ENCODE results near the gene HAUS8. TPM values are rescaled to one million over a fixed set of nuclear protein-coding genes. Genes with fewer than 3 reads are reported as not detected.
A peak's percentile ranks its signal among the peaks of the same experiment; 100 is the strongest.

Gene HAUS8
- total RNA-seq, 1 donor from 2014 or later = 11.6 TPM

DNA sequence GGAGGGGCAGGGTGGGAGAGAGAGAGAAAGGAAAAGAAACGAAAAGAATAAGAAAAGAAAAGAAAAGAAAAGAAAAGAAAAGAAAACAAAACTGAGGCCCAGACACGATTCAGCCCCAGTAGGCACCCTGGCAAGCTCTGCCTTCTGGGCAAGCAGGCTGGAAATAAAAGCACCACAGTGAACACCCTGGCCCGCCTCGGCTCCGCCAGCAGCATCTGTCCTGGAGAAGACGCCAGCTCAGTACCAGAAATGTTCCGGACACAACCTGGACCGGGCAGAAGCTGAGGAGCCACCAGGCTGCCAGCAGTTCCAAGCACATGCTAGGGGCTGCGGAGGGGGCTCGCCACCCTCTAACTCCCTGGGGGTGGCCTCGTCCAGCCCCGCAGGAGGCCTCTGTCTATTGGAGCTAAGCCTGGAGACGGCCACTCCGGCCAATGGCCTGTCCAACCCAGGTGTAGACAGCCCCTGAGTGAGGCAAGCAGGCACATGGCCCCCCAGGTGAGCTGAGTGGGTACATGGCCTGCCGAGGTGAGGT, 37.2 kb downstream of the HAUS8 start:
- Mint-ChIP-seq H3K9me3 (ENCODE audit: unreplicated experiment) (no peaks in the 10 kb centered on the region), H3K4me3 (ENCODE audit: unreplicated experiment) (no peak overlapping the region), H3K27me3 (ENCODE audit: unreplicated experiment) (peaks cover 5% of the 10 kb centered on the region), H3K36me3 (ENCODE audit: unreplicated experiment) (peaks cover 3% of the 10 kb centered on the region), H3K4me1 (ENCODE audit: unreplicated experiment) (peaks cover 37% of the 10 kb centered on the region), H3K27ac (ENCODE audit: unreplicated experiment) (peak overlapping the region; percentile 34)
- TF ChIP-seq, protein P1, sequence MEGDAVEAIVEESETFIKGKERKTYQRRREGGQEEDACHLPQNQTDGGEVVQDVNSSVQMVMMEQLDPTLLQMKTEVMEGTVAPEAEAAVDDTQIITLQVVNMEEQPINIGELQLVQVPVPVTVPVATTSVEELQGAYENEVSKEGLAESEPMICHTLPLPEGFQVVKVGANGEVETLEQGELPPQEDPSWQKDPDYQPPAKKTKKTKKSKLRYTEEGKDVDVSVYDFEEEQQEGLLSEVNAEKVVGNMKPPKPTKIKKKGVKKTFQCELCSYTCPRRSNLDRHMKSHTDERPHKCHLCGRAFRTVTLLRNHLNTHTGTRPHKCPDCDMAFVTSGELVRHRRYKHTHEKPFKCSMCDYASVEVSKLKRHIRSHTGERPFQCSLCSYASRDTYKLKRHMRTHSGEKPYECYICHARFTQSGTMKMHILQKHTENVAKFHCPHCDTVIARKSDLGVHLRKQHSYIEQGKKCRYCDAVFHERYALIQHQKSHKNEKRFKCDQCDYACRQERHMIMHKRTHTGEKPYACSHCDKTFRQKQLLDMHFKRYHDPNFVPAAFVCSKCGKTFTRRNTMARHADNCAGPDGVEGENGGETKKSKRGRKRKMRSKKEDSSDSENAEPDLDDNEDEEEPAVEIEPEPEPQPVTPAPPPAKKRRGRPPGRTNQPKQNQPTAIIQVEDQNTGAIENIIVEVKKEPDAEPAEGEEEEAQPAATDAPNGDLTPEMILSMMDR (IDR thresholded peaks at IDR 0.05) = no peak
- DNase-seq (ENCODE audit: extremely low spot score, unreplicated experiment) = no peak

DNA sequence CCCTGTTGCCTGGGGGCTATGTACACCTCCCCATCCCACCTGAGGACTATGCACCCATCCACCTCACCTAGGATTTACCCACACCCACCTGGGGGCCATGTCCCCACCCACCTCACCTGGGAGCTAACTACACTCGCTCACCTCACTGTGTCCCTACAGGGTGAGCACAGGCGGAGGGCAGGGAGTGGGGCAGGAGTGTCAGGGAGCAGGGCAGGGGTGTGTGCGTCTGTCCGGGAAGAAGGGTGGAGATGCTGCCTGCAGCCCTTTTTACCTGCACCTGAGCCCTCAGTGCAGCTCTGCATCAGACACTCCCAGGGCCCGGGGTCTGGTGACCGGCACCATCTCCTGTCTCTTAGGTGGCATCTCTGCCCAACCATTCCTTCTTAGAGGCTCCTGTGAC, 38.1 kb downstream of the HAUS8 start:
- H3K4me1 Mint-ChIP-seq (ENCODE audit: unreplicated experiment) = peaks cover 35% of the 10 kb centered on the region
- no peak for DNase-seq (ENCODE audit: extremely low spot score, unreplicated experiment)
- H3K27me3 Mint-ChIP-seq (ENCODE audit: unreplicated experiment) = peaks cover 11% of the 10 kb centered on the region
- no peak overlapping the region for H3K4me3 Mint-ChIP-seq (ENCODE audit: unreplicated experiment)
- no peaks in the 10 kb centered on the region for H3K9me3 Mint-ChIP-seq (ENCODE audit: unreplicated experiment)
- TF ChIP-seq, protein P1 (IDR thresholded peaks at IDR 0.05) = no peak
- H3K27ac Mint-ChIP-seq (ENCODE audit: unreplicated experiment) = no peak overlapping the region
- H3K36me3 Mint-ChIP-seq (ENCODE audit: unreplicated experiment) = no peaks in the 10 kb centered on the region

DNA sequence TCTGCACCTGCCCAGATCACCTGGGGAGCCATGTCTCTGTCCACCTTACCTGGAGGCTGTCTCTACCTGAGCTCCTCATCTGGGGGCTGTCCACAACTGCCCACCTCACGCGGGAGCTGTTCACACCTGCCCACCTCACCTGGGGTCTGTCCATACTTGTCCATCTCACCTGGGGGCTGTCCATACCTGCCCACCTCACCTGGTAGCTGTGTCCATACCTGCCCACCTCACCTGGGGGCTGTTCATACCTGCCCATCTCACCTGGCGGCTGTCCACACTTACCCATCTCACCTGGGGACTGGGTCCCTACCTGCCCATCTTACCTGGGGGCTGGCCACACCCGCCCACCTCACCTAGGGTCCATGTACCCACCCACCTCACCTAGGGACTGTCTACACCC, 38.6 kb downstream of the HAUS8 start:
- Mint-ChIP-seq H3K9me3 (ENCODE audit: unreplicated experiment) (no peaks in the 10 kb centered on the region), H3K36me3 (ENCODE audit: unreplicated experiment) (no peaks in the 10 kb centered on the region), H3K4me1 (ENCODE audit: unreplicated experiment) (peaks cover 30% of the 10 kb centered on the region), H3K4me3 (ENCODE audit: unreplicated experiment) (no peak overlapping the region), H3K27ac (ENCODE audit: unreplicated experiment) (no peak overlapping the region), H3K27me3 (ENCODE audit: unreplicated experiment) (peaks cover 11% of the 10 kb centered on the region)
- no peak for DNase-seq (ENCODE audit: extremely low spot score, unreplicated experiment)
- TF ChIP-seq, protein P1 (IDR thresholded peaks at IDR 0.05) = no peak

DNA sequence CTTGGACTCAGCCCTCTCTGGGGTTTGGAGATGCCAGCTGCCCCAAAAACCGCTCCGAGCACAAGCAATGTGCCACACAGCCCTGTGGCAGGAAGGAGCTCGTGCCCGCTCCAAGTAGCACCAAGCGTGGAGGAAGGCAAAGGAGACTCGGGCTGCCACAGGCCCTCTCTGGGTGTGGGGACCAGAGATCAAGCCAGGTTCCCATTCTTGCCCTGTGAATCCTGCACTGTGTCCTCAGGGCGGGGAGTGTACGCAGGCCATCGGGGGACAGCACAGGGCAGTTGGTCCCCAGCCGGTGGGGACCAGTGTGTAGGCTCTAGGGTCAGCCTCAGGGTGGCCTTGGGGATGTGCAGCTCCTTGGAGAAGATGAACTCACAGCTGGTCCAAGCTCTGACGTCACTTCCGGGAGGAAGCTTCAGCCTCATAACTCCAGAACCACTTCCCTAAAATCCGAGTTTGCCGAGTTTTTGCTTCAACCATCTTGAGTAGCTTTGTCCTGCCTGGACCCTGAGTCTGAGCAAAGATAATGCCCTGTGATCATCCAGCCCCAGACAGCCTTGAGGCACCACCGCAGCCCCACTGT, 39.3 kb downstream of the HAUS8 start:
- no peak overlapping the region for H3K27ac Mint-ChIP-seq (ENCODE audit: unreplicated experiment)
- TF ChIP-seq, protein P1 (IDR thresholded peaks at IDR 0.05) = no peak
- no peak for DNase-seq (ENCODE audit: extremely low spot score, unreplicated experiment)
- H3K4me3 Mint-ChIP-seq (ENCODE audit: unreplicated experiment) = no peak overlapping the region
- peaks cover 11% of the 10 kb centered on the region for H3K27me3 Mint-ChIP-seq (ENCODE audit: unreplicated experiment)
- no peaks in the 10 kb centered on the region for H3K36me3 Mint-ChIP-seq (ENCODE audit: unreplicated experiment)
- no peaks in the 10 kb centered on the region for H3K9me3 Mint-ChIP-seq (ENCODE audit: unreplicated experiment)
- H3K4me1 Mint-ChIP-seq (ENCODE audit: unreplicated experiment) = peaks cover 25% of the 10 kb centered on the region

DNA sequence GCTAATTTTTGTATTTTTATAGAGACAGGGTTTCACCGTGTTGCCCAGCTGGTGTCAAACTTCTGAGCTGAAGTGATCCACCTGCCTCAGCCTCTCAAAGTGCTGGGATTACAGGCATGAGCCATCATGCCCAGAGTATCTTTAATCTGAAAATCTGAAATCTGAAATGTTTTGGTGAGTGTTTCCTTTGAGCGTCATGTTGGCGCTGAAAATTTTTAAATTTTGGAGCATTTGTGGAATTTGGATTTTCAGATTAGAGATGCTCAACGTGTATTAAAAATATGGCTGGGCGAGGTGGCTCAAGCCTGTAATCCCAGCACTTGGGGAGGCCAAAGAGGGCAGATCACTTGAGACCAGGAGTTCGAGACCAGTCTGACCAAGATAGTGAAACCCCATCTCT, 43.5 kb downstream of the HAUS8 start:
- Mint-ChIP-seq H3K9me3 (ENCODE audit: unreplicated experiment) (no peaks in the 10 kb centered on the region), H3K27ac (ENCODE audit: unreplicated experiment) (no peak overlapping the region), H3K4me3 (ENCODE audit: unreplicated experiment) (no peak overlapping the region), H3K27me3 (ENCODE audit: unreplicated experiment) (peaks cover 22% of the 10 kb centered on the region), H3K4me1 (ENCODE audit: unreplicated experiment) (peaks cover 10% of the 10 kb centered on the region), H3K36me3 (ENCODE audit: unreplicated experiment) (no peaks in the 10 kb centered on the region)
- TF ChIP-seq, protein P1 (IDR thresholded peaks at IDR 0.05) = no peak
- no peak for DNase-seq (ENCODE audit: extremely low spot score, unreplicated experiment)
